ENCODE data around the gene GASK1A. TPM values are rescaled to one million over a fixed set of nuclear protein-coding genes. Genes with fewer than 3 reads are reported as not detected.
"Not testable (repeated sequence)": the region's sequence is repeated elsewhere in the genome, so short reads cannot be mapped to it uniquely, and the experiment has no call there.

Gene GASK1A
- total RNA-seq, 4 donors from 2014 or later = 2.6 to 9.5 (median 8.8) TPM

DNA sequence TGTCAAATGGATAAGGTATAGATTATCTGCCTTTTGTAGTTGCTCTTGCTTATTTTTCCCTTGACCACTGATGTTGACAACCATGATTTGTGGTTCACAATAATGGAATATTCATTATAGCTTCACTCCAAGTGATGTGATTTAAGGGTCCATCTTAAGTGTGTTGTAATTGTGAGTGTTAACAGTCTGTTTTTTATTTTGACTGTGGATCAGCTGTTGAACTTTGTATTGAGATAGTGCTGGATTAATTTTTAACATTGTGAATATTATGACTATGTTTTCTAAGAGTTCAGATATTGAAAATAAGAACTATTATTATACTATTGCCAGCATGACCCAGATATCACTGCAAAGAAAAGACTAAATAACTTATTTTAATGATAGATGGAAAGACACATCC is 8.6 kb upstream of the GASK1A start:
- no peak overlapping the region for H3K27ac ChIP-seq
- no peaks in the 10 kb centered on the region for H3K36me3 ChIP-seq
- H3K4me1 ChIP-seq = no peaks in the 10 kb centered on the region
- H3K27me3 ChIP-seq = no peaks in the 10 kb centered on the region
- H3K4me3 ChIP-seq (replicated peaks in 1 of 3) = no peak overlapping the region
- no peaks in the 10 kb centered on the region for H3K9me3 ChIP-seq
- TF ChIP-seq, protein P1, sequence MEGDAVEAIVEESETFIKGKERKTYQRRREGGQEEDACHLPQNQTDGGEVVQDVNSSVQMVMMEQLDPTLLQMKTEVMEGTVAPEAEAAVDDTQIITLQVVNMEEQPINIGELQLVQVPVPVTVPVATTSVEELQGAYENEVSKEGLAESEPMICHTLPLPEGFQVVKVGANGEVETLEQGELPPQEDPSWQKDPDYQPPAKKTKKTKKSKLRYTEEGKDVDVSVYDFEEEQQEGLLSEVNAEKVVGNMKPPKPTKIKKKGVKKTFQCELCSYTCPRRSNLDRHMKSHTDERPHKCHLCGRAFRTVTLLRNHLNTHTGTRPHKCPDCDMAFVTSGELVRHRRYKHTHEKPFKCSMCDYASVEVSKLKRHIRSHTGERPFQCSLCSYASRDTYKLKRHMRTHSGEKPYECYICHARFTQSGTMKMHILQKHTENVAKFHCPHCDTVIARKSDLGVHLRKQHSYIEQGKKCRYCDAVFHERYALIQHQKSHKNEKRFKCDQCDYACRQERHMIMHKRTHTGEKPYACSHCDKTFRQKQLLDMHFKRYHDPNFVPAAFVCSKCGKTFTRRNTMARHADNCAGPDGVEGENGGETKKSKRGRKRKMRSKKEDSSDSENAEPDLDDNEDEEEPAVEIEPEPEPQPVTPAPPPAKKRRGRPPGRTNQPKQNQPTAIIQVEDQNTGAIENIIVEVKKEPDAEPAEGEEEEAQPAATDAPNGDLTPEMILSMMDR (IDR thresholded peaks at IDR 0.05) = no peak
- no peak for TF ChIP-seq POLR2A (IDR thresholded peaks at IDR 0.05)
- DNase-seq = no peak
- intact Hi-C loops (cut with DNase I) = no loop called here

DNA sequence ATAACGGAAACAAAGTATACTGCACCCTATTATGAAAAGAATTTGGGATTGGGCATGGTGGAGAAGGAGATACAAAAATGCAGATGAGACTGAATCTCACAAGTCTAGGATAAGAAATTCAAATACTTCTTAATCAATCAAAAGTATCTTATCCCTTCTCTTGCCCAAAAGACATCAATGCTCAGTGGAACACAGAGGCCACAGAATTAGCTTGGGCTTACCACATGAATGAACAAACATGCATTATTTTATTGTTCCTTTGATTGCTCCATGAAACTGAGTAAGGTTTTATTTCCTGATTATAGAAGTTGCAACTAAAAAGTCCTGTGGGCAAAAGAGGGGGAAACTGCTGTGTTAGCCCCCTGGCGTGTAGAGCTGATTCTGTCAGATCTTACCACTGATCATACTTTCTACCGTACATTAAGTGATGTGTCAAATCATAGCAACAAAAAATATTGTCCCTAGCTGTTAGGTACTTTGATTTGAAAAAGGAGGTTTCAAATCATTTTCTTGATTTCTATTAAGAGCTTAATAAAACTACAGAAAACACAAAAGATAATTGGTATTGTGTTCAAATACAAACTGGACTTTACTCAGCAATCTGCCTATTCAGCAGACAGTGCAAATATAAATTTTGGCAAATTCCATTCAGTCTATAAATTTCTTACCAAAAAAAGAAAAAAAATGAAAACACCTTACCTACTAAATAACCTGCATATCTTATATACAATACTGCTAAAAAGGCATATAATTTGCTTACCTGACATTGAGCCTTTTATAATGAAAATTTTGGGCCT is 7.9 kb upstream of the GASK1A start:
- WGBS, 2 donors = 96 to 98% methylated on average over 3 of the region's 3 CpGs
- DNase-seq = no peak
- H3K27me3 ChIP-seq = no peaks in the 10 kb centered on the region
- H3K27ac ChIP-seq = no peak overlapping the region
- no peak overlapping the region for H3K4me3 ChIP-seq (replicated peaks in 1 of 3)
- intact Hi-C loops (cut with DNase I) = no loop called here
- TF ChIP-seq, protein P1 (IDR thresholded peaks at IDR 0.05) = no peak
- no peak for TF ChIP-seq POLR2A (IDR thresholded peaks at IDR 0.05)
- H3K4me1 ChIP-seq = no peaks in the 10 kb centered on the region
- H3K36me3 ChIP-seq = no peaks in the 10 kb centered on the region
- H3K9me3 ChIP-seq = no peaks in the 10 kb centered on the region

DNA sequence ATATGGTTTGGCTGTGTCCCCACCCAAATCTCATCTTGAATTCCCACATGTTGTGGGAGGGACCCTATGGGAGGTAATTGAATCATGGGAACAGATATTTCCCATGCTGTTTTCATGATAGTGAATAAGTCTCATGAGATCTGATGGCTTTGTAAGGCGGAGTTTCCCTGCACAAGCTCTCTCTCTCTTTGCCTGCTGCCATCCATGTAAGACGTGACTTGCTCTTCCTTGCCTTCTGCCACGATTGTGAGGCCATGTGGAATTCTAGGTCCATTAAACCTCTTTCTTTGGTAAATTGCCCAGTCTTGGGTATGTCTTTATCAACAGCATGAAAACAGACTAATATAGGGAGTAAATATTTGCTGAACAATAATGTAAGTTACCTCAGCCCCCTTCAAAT is 4.2 kb upstream of the GASK1A start:
- WGBS, 2 donors = 84 to 97% methylated on average over 3 of the region's 3 CpGs
- H3K9me3 ChIP-seq; DNase-seq; H3K4me3 ChIP-seq (replicated peaks in 1 of 3); H3K36me3 ChIP-seq; H3K27me3 ChIP-seq; intact Hi-C loops (cut with DNase I); H3K27ac ChIP-seq: not testable (repeated sequence)
- H3K4me1 ChIP-seq = peaks cover 0 to 11% of the 10 kb centered on the region in 2 donors

DNA sequence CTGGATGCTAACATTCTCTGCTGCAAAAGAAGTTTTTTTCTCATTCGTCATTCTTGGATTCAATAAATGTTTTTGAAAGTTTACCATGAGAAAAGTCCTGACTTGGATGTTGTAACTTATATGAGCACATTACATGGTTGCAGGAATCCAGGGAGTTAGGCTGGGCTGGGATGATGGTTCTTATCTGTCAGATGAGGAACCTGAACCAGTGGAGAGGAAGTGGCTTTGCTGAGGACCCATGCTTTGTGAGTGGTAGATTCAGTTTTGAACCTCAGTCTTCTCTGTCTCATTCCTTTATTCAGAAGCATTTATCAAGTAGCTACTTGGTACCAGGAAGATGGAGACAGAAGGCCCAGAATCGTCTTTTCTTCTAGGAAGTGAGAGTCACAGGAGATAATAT is 3.7 kb upstream of the GASK1A start:
- intact Hi-C loops (cut with DNase I) = no loop called here
- no peaks in the 10 kb centered on the region for H3K27me3 ChIP-seq
- no peaks in the 10 kb centered on the region for H3K9me3 ChIP-seq
- no peaks in the 10 kb centered on the region for H3K36me3 ChIP-seq
- no peak overlapping the region for H3K27ac ChIP-seq
- H3K4me3 ChIP-seq (replicated peaks in 1 of 3) = no peak overlapping the region
- peaks cover 0 to 14% of the 10 kb centered on the region in 2 donors for H3K4me1 ChIP-seq
- 92% methylated on average over 2 of the region's 2 CpGs for WGBS, 2 donors
- no peak for DNase-seq
- no peak for TF ChIP-seq POLR2A (IDR thresholded peaks at IDR 0.05)
- TF ChIP-seq, protein P1 (IDR thresholded peaks at IDR 0.05) = no peak

DNA sequence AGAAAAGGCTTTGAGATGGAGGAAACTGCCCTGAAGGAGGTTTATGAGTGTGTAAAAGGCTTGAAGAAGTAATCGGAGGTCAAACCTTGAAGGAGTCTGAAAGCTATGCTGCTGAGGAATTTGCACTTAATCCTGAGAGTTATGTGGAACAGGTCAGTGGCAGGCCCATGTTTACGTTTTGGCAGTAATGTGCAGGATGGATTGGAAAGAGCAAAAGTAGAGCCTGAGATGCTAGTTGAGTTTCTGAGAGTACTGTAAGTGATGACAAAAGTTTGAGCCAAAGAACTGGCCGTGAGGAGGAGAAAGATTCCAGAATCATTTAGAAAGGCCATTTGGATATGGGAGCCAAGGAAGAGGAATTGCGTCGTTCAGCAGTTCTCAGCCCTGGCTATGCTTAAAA is 3.2 kb upstream of the GASK1A start:
- no peak for DNase-seq

More for the DNA sequence above, 3.2 kb upstream of the GASK1A start:
- no peak for TF ChIP-seq POLR2A (IDR thresholded peaks at IDR 0.05)
- TF ChIP-seq, protein P1 (IDR thresholded peaks at IDR 0.05) = no peak
- Histone ChIP-seq H3K27me3 (no peaks in the 10 kb centered on the region), H3K27ac (no peak overlapping the region), H3K4me3 (replicated peaks in 1 of 3) (no peak overlapping the region), H3K4me1 (peaks cover 0 to 14% of the 10 kb centered on the region in 2 donors), H3K9me3 (no peaks in the 10 kb centered on the region), H3K36me3 (no peaks in the 10 kb centered on the region)
- intact Hi-C loops (cut with DNase I) = no loop called here
- WGBS, 2 donors = 90% methylated on average over 5 of the region's 5 CpGs
